Measurements from ENCODE around the gene RAPGEF2. TPM values are rescaled to one million over a fixed set of nuclear protein-coding genes. Genes with fewer than 3 reads are reported as not detected.
"Not testable (repeated sequence)": the region's sequence is repeated elsewhere in the genome, so short reads cannot be mapped to it uniquely, and the experiment has no call there.

The RAPGEF2 gene
- total RNA-seq, 4 donors from 2014 or later, result 60.2 to 109 (median 79.7) TPM

DNA sequence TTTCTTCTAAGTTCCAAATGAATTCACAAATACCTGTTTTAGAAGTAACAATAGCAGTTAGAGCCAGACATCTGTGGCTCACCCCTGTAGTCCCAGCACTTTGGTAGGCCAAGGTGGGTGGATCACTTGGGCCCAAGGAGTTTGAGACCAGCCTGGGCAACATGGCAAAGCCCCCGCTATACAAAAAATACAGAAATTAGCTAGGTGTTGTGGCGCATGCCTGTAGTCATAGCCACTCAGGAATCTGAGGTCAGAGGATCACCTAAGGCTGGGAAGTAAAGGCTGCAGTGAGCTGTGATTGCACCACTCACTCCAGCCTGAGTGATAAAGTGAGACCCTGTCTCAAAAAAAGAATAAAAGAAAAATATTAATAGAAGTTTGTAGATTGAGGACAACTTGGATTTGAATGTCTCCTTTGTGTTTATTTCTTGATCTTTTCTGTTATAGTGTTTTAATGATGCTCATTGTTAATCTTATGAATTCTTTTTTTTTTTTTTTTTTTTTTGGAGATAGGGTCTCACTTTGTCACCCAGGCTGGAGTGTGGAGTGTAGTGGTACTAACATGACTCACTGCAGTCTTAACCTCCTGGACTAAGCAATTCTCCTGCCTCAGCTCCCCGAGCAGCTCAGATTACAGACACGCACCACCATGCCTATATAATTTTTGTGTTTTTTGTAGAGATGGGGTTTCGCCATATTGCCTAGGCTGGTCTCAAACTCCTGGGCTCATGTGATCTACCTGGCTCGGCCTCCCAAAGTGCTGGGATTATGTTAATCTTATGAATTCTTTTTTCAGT is 30.7 kb upstream of the RAPGEF2 start:
- TF ChIP-seq, protein P1, sequence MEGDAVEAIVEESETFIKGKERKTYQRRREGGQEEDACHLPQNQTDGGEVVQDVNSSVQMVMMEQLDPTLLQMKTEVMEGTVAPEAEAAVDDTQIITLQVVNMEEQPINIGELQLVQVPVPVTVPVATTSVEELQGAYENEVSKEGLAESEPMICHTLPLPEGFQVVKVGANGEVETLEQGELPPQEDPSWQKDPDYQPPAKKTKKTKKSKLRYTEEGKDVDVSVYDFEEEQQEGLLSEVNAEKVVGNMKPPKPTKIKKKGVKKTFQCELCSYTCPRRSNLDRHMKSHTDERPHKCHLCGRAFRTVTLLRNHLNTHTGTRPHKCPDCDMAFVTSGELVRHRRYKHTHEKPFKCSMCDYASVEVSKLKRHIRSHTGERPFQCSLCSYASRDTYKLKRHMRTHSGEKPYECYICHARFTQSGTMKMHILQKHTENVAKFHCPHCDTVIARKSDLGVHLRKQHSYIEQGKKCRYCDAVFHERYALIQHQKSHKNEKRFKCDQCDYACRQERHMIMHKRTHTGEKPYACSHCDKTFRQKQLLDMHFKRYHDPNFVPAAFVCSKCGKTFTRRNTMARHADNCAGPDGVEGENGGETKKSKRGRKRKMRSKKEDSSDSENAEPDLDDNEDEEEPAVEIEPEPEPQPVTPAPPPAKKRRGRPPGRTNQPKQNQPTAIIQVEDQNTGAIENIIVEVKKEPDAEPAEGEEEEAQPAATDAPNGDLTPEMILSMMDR (IDR thresholded peaks at IDR 0.05), result no peak
- no peak for TF ChIP-seq POLR2A (IDR thresholded peaks at IDR 0.05)
- no peak for DNase-seq
- peak overlapping the region in 2 of 3 donors; percentile 0 to 24 for H3K27ac ChIP-seq
- H3K9me3 ChIP-seq, result no peaks in the 10 kb centered on the region
- H3K27me3 ChIP-seq, result no peaks in the 10 kb centered on the region
- intact Hi-C loops (cut with DNase I), result no loop called here
- no peak overlapping the region for H3K4me3 ChIP-seq (replicated peaks in 1 of 3)
- H3K36me3 ChIP-seq, result no peaks in the 10 kb centered on the region
- 96 to 97% methylated on average over 6 of the region's 6 CpGs for WGBS, 2 donors
- H3K4me1 ChIP-seq, result peaks cover 0 to 5% of the 10 kb centered on the region in 2 donors

DNA sequence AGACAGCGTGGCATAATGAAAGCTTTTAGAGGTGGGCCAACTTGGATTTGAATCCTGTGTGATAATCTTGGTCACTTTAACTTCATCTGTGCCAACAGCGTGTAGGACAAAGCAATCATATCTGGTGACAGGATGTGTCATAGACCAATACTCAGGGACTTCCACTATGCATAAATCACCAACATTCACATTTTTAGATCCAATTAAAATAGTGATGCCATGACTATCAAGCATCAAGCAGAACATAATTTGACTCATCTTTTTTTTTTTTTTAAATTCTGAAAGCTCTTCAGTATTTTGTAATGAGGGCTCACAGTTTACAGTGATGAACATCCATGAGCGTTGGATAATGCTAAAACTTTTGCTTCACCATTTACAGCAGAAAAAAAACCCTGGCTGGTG is 27.3 kb upstream of the RAPGEF2 start:
- no peak for DNase-seq
- no peaks in the 10 kb centered on the region for H3K27me3 ChIP-seq
- H3K9me3 ChIP-seq, result no peaks in the 10 kb centered on the region
- intact Hi-C loops (cut with DNase I), result no loop called here
- no peaks in the 10 kb centered on the region for H3K36me3 ChIP-seq
- no peak overlapping the region for H3K4me3 ChIP-seq (replicated peaks in 1 of 3)
- TF ChIP-seq POLR2A (IDR thresholded peaks at IDR 0.05), result no peak
- TF ChIP-seq, protein P1 (IDR thresholded peaks at IDR 0.05), result no peak
- peaks cover 0 to 5% of the 10 kb centered on the region in 2 donors for H3K4me1 ChIP-seq
- H3K27ac ChIP-seq, result no peak overlapping the region
- 56 to 58% methylated on average over 3 of the region's 3 CpGs for WGBS, 2 donors

DNA sequence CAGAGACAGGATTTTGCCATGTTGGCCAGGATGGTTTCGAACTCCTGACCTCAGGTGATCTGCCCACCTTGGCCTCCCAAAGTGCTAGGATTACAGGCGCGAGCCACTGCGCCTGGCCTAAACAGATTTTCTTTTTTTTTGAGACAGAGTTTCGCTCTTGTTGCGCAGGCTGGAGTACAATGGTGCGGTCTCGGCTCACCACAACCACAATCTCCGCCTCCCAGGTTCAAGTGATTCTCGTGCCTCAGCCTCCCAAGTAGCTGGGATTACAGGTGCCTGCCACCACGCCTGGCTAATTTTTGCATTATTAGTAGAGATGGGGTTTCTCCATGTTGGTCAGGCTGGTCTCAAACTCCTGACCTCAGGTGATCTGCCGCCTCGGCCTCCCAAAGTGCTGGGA is 25.9 kb upstream of the RAPGEF2 start:
- H3K27ac ChIP-seq; H3K27me3 ChIP-seq; H3K4me1 ChIP-seq; H3K4me3 ChIP-seq (replicated peaks in 1 of 3); DNase-seq; H3K9me3 ChIP-seq; H3K36me3 ChIP-seq; intact Hi-C loops (cut with DNase I): not testable (repeated sequence)
- WGBS, 2 donors, result 91 to 97% methylated on average over 13 of the region's 13 CpGs

DNA sequence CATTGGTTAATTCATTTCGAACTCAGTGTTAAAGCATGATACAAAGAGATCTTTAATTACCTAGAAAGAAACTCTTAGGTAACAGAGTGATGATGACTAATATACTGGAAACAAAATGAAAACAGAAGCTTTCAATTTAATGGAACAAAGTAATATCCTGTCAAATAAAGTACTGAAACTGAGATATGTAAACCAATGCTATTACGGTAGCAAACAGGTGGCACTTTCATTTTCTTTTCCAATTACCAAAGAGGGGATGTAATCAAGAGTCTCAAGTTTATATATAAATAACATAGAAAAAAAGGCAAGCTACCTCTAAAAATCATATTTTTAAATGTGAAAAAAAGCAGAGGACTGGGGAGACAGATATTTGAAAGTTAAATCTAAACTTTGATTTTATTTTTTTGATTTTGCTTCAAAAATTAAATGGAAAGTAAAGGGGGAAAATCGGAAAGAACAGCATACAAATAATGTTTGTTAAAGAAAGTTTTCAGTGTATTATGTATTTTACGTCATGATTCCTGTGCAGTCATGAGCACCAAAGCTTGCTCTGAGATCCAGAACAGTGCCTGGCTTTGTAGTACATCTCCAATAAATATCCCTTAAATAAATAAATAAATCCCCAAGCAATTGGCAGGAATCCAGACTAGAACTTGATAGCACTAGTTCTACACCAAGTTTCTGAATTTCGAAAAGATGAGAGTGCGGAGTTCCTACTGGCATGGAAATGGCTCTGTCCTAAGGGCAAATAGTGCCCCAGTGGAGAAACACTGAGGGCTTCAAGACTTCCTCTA is 25.0 kb upstream of the RAPGEF2 start:
- intact Hi-C loops (cut with DNase I), result no loop called here
- Histone ChIP-seq H3K27me3 (no peaks in the 10 kb centered on the region), H3K4me1 (no peaks in the 10 kb centered on the region), H3K36me3 (no peaks in the 10 kb centered on the region), H3K4me3 (replicated peaks in 1 of 3) (no peak overlapping the region), H3K9me3 (no peaks in the 10 kb centered on the region), H3K27ac (no peak overlapping the region)
- DNase-seq, result no peak
- TF ChIP-seq, protein P1 (IDR thresholded peaks at IDR 0.05), result no peak
- TF ChIP-seq POLR2A (IDR thresholded peaks at IDR 0.05), result no peak
- 83 to 85% methylated on average over 6 of the region's 6 CpGs for WGBS, 2 donors

DNA sequence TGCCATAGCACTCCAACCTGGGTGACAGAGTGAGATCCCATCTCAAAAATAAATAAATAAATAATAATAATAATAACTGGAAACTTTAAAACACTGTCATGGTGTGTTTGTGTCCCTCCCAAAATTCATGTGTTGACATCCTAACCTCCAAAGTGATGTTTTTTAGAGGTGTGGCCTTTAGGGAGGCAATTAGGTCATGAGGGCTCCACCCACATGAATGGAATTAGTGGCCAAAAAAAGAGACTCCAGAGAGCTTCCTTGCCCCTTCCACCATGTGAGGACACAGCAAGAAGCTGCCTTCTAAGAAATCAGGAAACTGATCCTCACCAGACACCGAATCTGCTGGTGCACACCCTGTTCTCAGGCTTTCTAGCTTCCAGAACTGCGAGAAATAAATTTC is 23.8 kb upstream of the RAPGEF2 start:
- intact Hi-C loops (cut with DNase I), result no loop called here
- no peaks in the 10 kb centered on the region for H3K9me3 ChIP-seq
- H3K4me3 ChIP-seq (replicated peaks in 1 of 3), result no peak overlapping the region
- no peak overlapping the region for H3K27ac ChIP-seq
- no peaks in the 10 kb centered on the region for H3K36me3 ChIP-seq
- no peaks in the 10 kb centered on the region for H3K4me1 ChIP-seq
- DNase-seq, result no peak
- H3K27me3 ChIP-seq, result no peaks in the 10 kb centered on the region
- 82 to 85% methylated on average over 2 of the region's 2 CpGs for WGBS, 2 donors
- TF ChIP-seq, protein P1 (IDR thresholded peaks at IDR 0.05), result no peak
- TF ChIP-seq POLR2A (IDR thresholded peaks at IDR 0.05), result no peak

Measured in thyroid gland (tissue), 4 donors.